Liver (tissue), 9 donors: ENCODE results near the gene LEMD2. TPM values are rescaled to one million over a fixed set of nuclear protein-coding genes. Genes with fewer than 3 reads are reported as not detected.

Experiments
- DNase-seq: peaks from one replicate; pipeline ENCODE4 v3.0.0-alpha.2; 2017; ENCODE audit warnings: low spot score
- H3K27ac ChIP-seq, 2 donors: one replicate each; pipeline ENCODE4 v1.7.0; 2013; ENCODE audit warnings: inconsistent platforms in 2 of 2, low read length in 2 of 2, control low read depth in 1 of 2, low read depth in 1 of 2, mild to moderate bottlenecking in 1 of 2
- H3K27me3 ChIP-seq, 4 donors: one replicate each; pipeline versions ENCODE4 v1.6.1 to v1.7.0; 2013; ENCODE audit warnings: low read length in 3 of 4, inconsistent platforms in 1 of 4, mild to moderate bottlenecking in 1 of 4, moderate library complexity in 1 of 4; ENCODE audit not compliant: control insufficient read depth in 4 of 4, insufficient read depth in 4 of 4
- H3K36me3 ChIP-seq, 4 donors: one replicate each; pipeline versions ENCODE4 v1.6.1 to v1.7.0; 2013; ENCODE audit warnings: low read length in 3 of 4, mild to moderate bottlenecking in 3 of 4, low read depth in 1 of 4, moderate library complexity in 1 of 4; ENCODE audit not compliant: control insufficient read depth in 4 of 4, insufficient read depth in 3 of 4
- H3K4me1 ChIP-seq, 4 donors: one replicate each; pipeline versions ENCODE4 v1.6.1 to v1.7.0; 2013; ENCODE audit warnings: low read length in 3 of 4, mild to moderate bottlenecking in 3 of 4, moderate library complexity in 1 of 4; ENCODE audit not compliant: control insufficient read depth in 4 of 4, insufficient read depth in 4 of 4
- H3K4me3 ChIP-seq, 3 donors: one replicate each; pipeline versions ENCODE4 v1.6.1 to v1.7.0; 2013; ENCODE audit warnings: low read length in 3 of 3, control low read depth in 1 of 3, low read depth in 1 of 3, mild to moderate bottlenecking in 1 of 3
- H3K9ac ChIP-seq, 2 donors: one replicate each; pipeline ENCODE4 v1.7.0; 2013; ENCODE audit warnings: low read length in 2 of 2, mild to moderate bottlenecking in 2 of 2, moderate library complexity in 2 of 2, control low read depth in 1 of 2, low read depth in 1 of 2
- H3K9me3 ChIP-seq, 4 donors: one replicate each; pipeline versions ENCODE4 v1.6.1 to v1.7.0; 2013; ENCODE audit warnings: low read length in 3 of 4; ENCODE audit not compliant: control insufficient read depth in 4 of 4
- ATF3 ChIP-seq: IDR thresholded peaks from 2 replicates; pipeline ENCODE4 v1.6.1; 2016; ENCODE audit warnings: antibody characterized with exemption
- CTCF ChIP-seq: fragments of 150-350 bp; IDR thresholded peaks from 2 replicates; pipeline ENCODE4 v1.5.1; 2017; ENCODE audit warnings: improper control_type of control experiment, low read depth, low read length; ENCODE audit not compliant: missing input control
- FOXA2 ChIP-seq: IDR thresholded peaks from 2 replicates; pipeline ENCODE4 v1.6.1; 2016; ENCODE audit warnings: antibody characterized with exemption
- GABPA ChIP-seq, 2 donors: IDR thresholded peaks in 1 of 2; conservative IDR thresholded peaks in 1 of 2; 2 replicates each; pipeline ENCODE4 v1.6.1; 2016; ENCODE audit warnings: antibody characterized with exemption in 2 of 2, mild to moderate bottlenecking in 1 of 2, moderate library complexity in 1 of 2
- HNF4A ChIP-seq, 2 donors: conservative IDR thresholded peaks; 2 replicates each; pipeline ENCODE4 v1.6.1; 2016; ENCODE audit warnings: antibody characterized with exemption in 2 of 2, mild to moderate bottlenecking in 2 of 2
- HNF4G ChIP-seq: IDR thresholded peaks from 2 replicates; pipeline ENCODE4 v1.6.1; 2016; ENCODE audit warnings: antibody characterized with exemption
- JUND ChIP-seq, 2 donors: IDR thresholded peaks; 2 replicates each; pipeline ENCODE4 v1.6.1; 2016; ENCODE audit warnings: antibody characterized with exemption in 2 of 2
- NR2F2 ChIP-seq: IDR thresholded peaks from 2 replicates; pipeline ENCODE4 v1.6.1; 2016; ENCODE audit warnings: antibody characterized with exemption
- REST ChIP-seq: IDR thresholded peaks from 2 replicates; pipeline ENCODE4 v1.6.1; 2016; ENCODE audit warnings: antibody characterized with exemption, mild to moderate bottlenecking
- RXRA ChIP-seq, 2 donors: IDR thresholded peaks; 2 replicates each; pipeline ENCODE4 v1.6.1; 2017 to 2018; ENCODE audit warnings: antibody characterized with exemption in 2 of 2, mild to moderate bottlenecking in 1 of 2
- SP1 ChIP-seq: IDR thresholded peaks from 2 replicates; pipeline ENCODE4 v1.6.1; 2018; ENCODE audit warnings: antibody characterized with exemption, mild to moderate bottlenecking
- WGBS: extraction: QIAGEN DNeasy Blood & Tissue Kit; methylation state at CpG from one replicate; pipeline ENCODE4 v1.1.7; 2013; 5-methylcytosine and 5-hydroxymethylcytosine counted together
- polyA plus RNA-seq, 2 donors: library from polyadenylated mRNA; stranded (reverse) in 1 of 2; unstranded in 1 of 2; fragments of 200-250 nt in 1 of 2; fragments of >200 nt in 1 of 2; fragmentation: Nextera tagmentation in 1 of 2; extraction: Ambion mirVana in 1 of 2; gene quantifications; one replicate each; pipeline versions ENCODE4 v1.2.1 to v1.2.3, GENCODE V29; 2013 to 2015
- total RNA-seq, 2 donors: library from RNA; depleted of rRNA; stranded (reverse); fragments of >200 nt; gene quantifications; one replicate each; pipeline ENCODE4 v1.2.3, GENCODE V29; 2014
- donor health status: healthy.
- donor health status: healthy.
- donor health status: healthy.
- donor health status: healthy.
- donor health status: healthy.

The LEMD2 gene
- total and polyA plus RNA-seq, 4 donors = 6.5 to 23.1 (median 16.6) TPM

GRCh38 chr6:33737267-33738026 lies 51.5 kb downstream of the LEMD2 start (continued):
- no peak for TF ChIP-seq REST
- TF ChIP-seq GABPA (IDR thresholded peaks at IDR 0.05 in 1 of 2, conservative IDR thresholded peaks at IDR 0.05 in 1 of 2) = no peak

GRCh38 chr6:33735216-33735615 lies 53.7 kb downstream of the LEMD2 start:
- no peaks in the 10 kb centered on the region for H3K9me3 ChIP-seq
- H3K4me3 ChIP-seq = no peak overlapping the region
- TF ChIP-seq HNF4A (conservative IDR thresholded peaks at IDR 0.05) = no peak
- TF ChIP-seq HNF4G = no peak
- TF ChIP-seq ATF3 = no peak
- no peak for TF ChIP-seq REST
- no peak for TF ChIP-seq GABPA (IDR thresholded peaks at IDR 0.05 in 1 of 2, conservative IDR thresholded peaks at IDR 0.05 in 1 of 2)
- TF ChIP-seq JUND (IDR thresholded peaks at IDR 0.05) = no peak
- no peak for TF ChIP-seq RXRA (IDR thresholded peaks at IDR 0.05)
- no peak for TF ChIP-seq CTCF
- no peak for TF ChIP-seq NR2F2
- no peak for TF ChIP-seq SP1
- no peak for TF ChIP-seq FOXA2
- no peak overlapping the region for H3K27ac ChIP-seq
- DNase-seq = no peak
- WGBS = 86% methylated on average over 18 of the region's 18 CpGs
- no peak overlapping the region for H3K9ac ChIP-seq
- H3K4me1 ChIP-seq = peaks cover 9 to 33% (median 19%) of the 10 kb centered on the region in 4 donors
- no peaks in the 10 kb centered on the region for H3K27me3 ChIP-seq
- H3K36me3 ChIP-seq = no peaks in the 10 kb centered on the region
